Measurements from ENCODE around the gene RNF150. TPM values are rescaled to one million over a fixed set of nuclear protein-coding genes. Genes with fewer than 3 reads are reported as not detected.

The RNF150 gene
- total RNA-seq, 2 donors from 2014 or later: 2.3 to 4.6 TPM

GRCh38 chr4:140947506-140947905 lies 185.8 kb downstream of the RNF150 start:
- WGBS, 2 donors: 85 to 87% methylated on average over 7 of the region's 7 CpGs
- H3K27me3 ChIP-seq: no peaks in the 10 kb centered on the region
- TF ChIP-seq POLR2A (IDR thresholded peaks at IDR 0.05) (no peak), CTCF (IDR thresholded peaks at IDR 0.05) (no peak)
- H3K36me3 ChIP-seq (replicated peaks in 1 of 2; ENCODE audit: insufficient read depth in 1 of 2, low read depth in 2 of 2): no peaks in the 10 kb centered on the region
- H3K27ac ChIP-seq: no peak overlapping the region
- H3K4me1 ChIP-seq: no peaks in the 10 kb centered on the region
- no peak overlapping the region for H3K4me3 ChIP-seq
- DNase-seq (peak in 3 of 4 donors; percentile 11 to 25 (median 15)), ATAC-seq (no peak)
- intact Hi-C loops (cut with DNase I): no loop called here
- no peaks in the 10 kb centered on the region for H3K9me3 ChIP-seq

GRCh38 chr4:140945106-140945505 lies 188.2 kb downstream of the RNF150 start:
- H3K9me3 ChIP-seq: no peaks in the 10 kb centered on the region
- H3K27ac ChIP-seq: no peak overlapping the region
- WGBS, 2 donors: 71 to 75% methylated on average over 2 of the region's 2 CpGs
- no peak overlapping the region for H3K4me3 ChIP-seq
- intact Hi-C loops (cut with DNase I): no loop called here
- DNase-seq: no peak
- H3K36me3 ChIP-seq (replicated peaks in 1 of 2; ENCODE audit: insufficient read depth in 1 of 2, low read depth in 2 of 2): no peaks in the 10 kb centered on the region
- H3K4me1 ChIP-seq: no peaks in the 10 kb centered on the region
- H3K27me3 ChIP-seq: no peaks in the 10 kb centered on the region
- no peak for ATAC-seq
- no peak for TF ChIP-seq POLR2A (IDR thresholded peaks at IDR 0.05)
- TF ChIP-seq CTCF (IDR thresholded peaks at IDR 0.05): no peak

- no peak overlapping the region for H3K4me3 ChIP-seq
- no peaks in the 10 kb centered on the region for H3K9me3 ChIP-seq
- ATAC-seq (no peak), DNase-seq (no peak)
- H3K27me3 ChIP-seq: no peaks in the 10 kb centered on the region
- intact Hi-C loops (cut with DNase I): no loop called here
- no peak for TF ChIP-seq POLR2A (IDR thresholded peaks at IDR 0.05)
- TF ChIP-seq CTCF (IDR thresholded peaks at IDR 0.05): no peak
- no peaks in the 10 kb centered on the region for H3K4me1 ChIP-seq
- no peak overlapping the region for H3K27ac ChIP-seq
- H3K36me3 ChIP-seq (replicated peaks in 1 of 2; ENCODE audit: insufficient read depth in 1 of 2, low read depth in 2 of 2): no peaks in the 10 kb centered on the region
- WGBS, 2 donors: 68 to 74% methylated on average over 2 of the region's 2 CpGs
Measured at GRCh38 chr4:140944572-140944971, 188.7 kb downstream of the RNF150 start.

- Histone ChIP-seq H3K9me3 (no peaks in the 10 kb centered on the region), H3K27ac (no peak overlapping the region), H3K36me3 (replicated peaks in 1 of 2; ENCODE audit: insufficient read depth in 1 of 2, low read depth in 2 of 2) (no peaks in the 10 kb centered on the region), H3K27me3 (no peaks in the 10 kb centered on the region), H3K4me3 (no peak overlapping the region), H3K4me1 (no peaks in the 10 kb centered on the region)
- intact Hi-C loops (cut with DNase I): no loop called here
- WGBS, 2 donors: 58 to 94% methylated on average over 2 of the region's 2 CpGs
- TF ChIP-seq POLR2A (IDR thresholded peaks at IDR 0.05) (no peak), CTCF (IDR thresholded peaks at IDR 0.05) (no peak)
- no peak for ATAC-seq
- no peak for DNase-seq
Measured at GRCh38 chr4:140944199-140944515, 189.1 kb downstream of the RNF150 start.

- 55 to 71% methylated on average over 3 of the region's 3 CpGs for WGBS, 2 donors
- DNase-seq (no peak), ATAC-seq (no peak)
- H3K4me3 ChIP-seq: no peak overlapping the region
- intact Hi-C loops (cut with DNase I): no loop called here
- H3K36me3 ChIP-seq (replicated peaks in 1 of 2; ENCODE audit: insufficient read depth in 1 of 2, low read depth in 2 of 2): no peaks in the 10 kb centered on the region
- H3K27ac ChIP-seq: no peak overlapping the region
- no peak for TF ChIP-seq CTCF (IDR thresholded peaks at IDR 0.05)
- no peak for TF ChIP-seq POLR2A (IDR thresholded peaks at IDR 0.05)
- H3K4me1 ChIP-seq: no peaks in the 10 kb centered on the region
- no peaks in the 10 kb centered on the region for H3K9me3 ChIP-seq
- H3K27me3 ChIP-seq: no peaks in the 10 kb centered on the region
Measured at GRCh38 chr4:140943486-140944198, 189.6 kb downstream of the RNF150 start.

All from body of pancreas (tissue), 4 donors.